Spleen (tissue), 7 donors: ENCODE results near the gene NTRK1.

ENCODE experiments used
- POLR2A ChIP-seq, 3 donors: fragments of 450-650 bp; IDR thresholded peaks; one replicate each; pipeline ENCODE4 v1.5.1; 2017; ENCODE audit warnings: antibody characterized with exemption in 3 of 3, mild to moderate bottlenecking in 1 of 3
- TF ChIP-seq, protein P1 (sequence below), 11 experiments: fragments of 200-600 bp in 7 of 11; fragments of 450-650 bp in 4 of 11; sonication (generic) in 4 of 11; IDR thresholded peaks in 8 of 11; conservative IDR thresholded peaks in 3 of 11; 1 replicate in 7 of 11; 2 replicates in 4 of 11; pipeline versions ENCODE4 v1.4.0 to v1.8.0; 2016 to 2021; ENCODE audit warnings: antibody characterized with exemption in 11 of 11, inconsistent platforms in 4 of 11, mild to moderate bottlenecking in 1 of 11
- donor health status: DM: no; HTN: no; CAD: no; lungs with moderate emphysema.
- donor health status: DM: no; HTN: no; CAD: no.
- donor health status: DM: no; HTN: no; CAD: no.

DNA sequence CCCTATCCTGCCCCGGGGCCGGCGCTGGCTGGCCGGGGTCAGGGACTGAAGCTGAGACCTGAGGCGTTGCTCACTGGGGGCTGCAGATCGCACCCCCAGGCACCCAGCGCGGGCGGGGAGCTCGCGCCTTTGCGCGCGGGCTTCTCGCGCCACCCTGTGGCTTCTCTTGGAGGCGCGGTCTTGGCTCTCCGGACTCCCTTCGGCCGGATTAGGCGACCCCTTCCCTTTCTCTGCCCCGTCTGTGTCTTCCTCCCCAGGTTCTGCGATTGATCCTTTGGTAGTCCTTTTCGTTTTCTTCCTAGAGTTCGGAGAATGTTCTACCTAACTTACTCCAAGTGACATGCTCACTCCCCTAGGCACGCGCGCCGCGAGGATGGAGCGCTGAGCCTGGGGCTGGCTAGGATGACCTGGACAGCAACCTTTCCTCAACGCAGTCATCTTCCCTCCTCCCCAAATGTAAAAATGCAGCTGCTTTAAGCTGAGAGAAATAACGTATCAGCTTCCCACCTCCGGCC, 495 bp upstream of the NTRK1 start:
- TF ChIP-seq, protein P1, sequence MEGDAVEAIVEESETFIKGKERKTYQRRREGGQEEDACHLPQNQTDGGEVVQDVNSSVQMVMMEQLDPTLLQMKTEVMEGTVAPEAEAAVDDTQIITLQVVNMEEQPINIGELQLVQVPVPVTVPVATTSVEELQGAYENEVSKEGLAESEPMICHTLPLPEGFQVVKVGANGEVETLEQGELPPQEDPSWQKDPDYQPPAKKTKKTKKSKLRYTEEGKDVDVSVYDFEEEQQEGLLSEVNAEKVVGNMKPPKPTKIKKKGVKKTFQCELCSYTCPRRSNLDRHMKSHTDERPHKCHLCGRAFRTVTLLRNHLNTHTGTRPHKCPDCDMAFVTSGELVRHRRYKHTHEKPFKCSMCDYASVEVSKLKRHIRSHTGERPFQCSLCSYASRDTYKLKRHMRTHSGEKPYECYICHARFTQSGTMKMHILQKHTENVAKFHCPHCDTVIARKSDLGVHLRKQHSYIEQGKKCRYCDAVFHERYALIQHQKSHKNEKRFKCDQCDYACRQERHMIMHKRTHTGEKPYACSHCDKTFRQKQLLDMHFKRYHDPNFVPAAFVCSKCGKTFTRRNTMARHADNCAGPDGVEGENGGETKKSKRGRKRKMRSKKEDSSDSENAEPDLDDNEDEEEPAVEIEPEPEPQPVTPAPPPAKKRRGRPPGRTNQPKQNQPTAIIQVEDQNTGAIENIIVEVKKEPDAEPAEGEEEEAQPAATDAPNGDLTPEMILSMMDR (IDR thresholded peaks at IDR 0.05 in 8 of 11, conservative IDR thresholded peaks at IDR 0.05 in 3 of 11): peak; percentile 26 to 84 (median 67)
- TF ChIP-seq POLR2A (IDR thresholded peaks at IDR 0.05): no peak
